ENCODE results near the gene NPAS3.

- TF ChIP-seq CTCF (IDR thresholded peaks at IDR 0.05) (no peak), POLR2A (IDR thresholded peaks at IDR 0.05) (no peak), EP300 (IDR thresholded peaks at IDR 0.05) (no peak)
Measured at GRCh38 chr14:33194551-33194950, 255.9 kb downstream of the NPAS3 start.
